Transverse colon (tissue), 4 donors: ENCODE measurements around the gene INO80D. TPM values are rescaled to one million over a fixed set of nuclear protein-coding genes. Genes with fewer than 3 reads are reported as not detected.

Source experiments
- DNase-seq: peaks from one replicate; pipeline ENCODE4 v3.0.0-alpha.2; 2019
- H3K27ac ChIP-seq, 4 donors: fragments of 200-600 bp; sonication (generic); 2 replicates each; pipeline ENCODE4 v1.5.1; 2016 to 2018; ENCODE audit warnings: inconsistent platforms in 4 of 4
- H3K27me3 ChIP-seq: fragments of 200-600 bp; sonication (generic); 2 replicates; pipeline ENCODE4 v1.5.1; 2017; ENCODE audit warnings: inconsistent platforms
- H3K36me3 ChIP-seq, 4 donors: fragments of 200-600 bp; sonication (generic); 2 replicates each; pipeline ENCODE4 v1.5.1; 2017 to 2019; ENCODE audit warnings: inconsistent platforms in 4 of 4
- H3K4me1 ChIP-seq, 4 donors: fragments of 200-600 bp; sonication (generic); 2 replicates each; pipeline ENCODE4 v1.5.1; 2017 to 2020; ENCODE audit warnings: inconsistent platforms in 4 of 4
- H3K4me3 ChIP-seq, 4 donors: fragments of 200-600 bp; sonication (generic); 1 replicate in 1 of 4; 2 replicates in 3 of 4; pipeline versions ENCODE4 v1.5.1 to v1.6.1; 2017 to 2019; ENCODE audit warnings: inconsistent platforms in 4 of 4
- H3K9me3 ChIP-seq, 2 donors: fragments of 200-600 bp; sonication (generic); 2 replicates each; pipeline ENCODE4 v1.5.1; 2017 to 2019; ENCODE audit warnings: inconsistent platforms in 2 of 2
- EP300 ChIP-seq: sonication (generic); formaldehyde crosslinking; IDR thresholded peaks from one replicate; pipeline ENCODE4 v1.6.1; 2017; ENCODE audit warnings: antibody characterized with exemption, low read depth
- POLR2A ChIP-seq: fragments of 450-650 bp; IDR thresholded peaks from one replicate; pipeline ENCODE4 v1.6.1; 2016; ENCODE audit warnings: antibody characterized with exemption, mild to moderate bottlenecking, moderate library complexity
- POLR2AphosphoS5 ChIP-seq, 3 donors: sonication (generic); formaldehyde crosslinking; IDR thresholded peaks; one replicate each; pipeline ENCODE4 v1.6.1; 2016; ENCODE audit warnings: antibody characterized with exemption in 3 of 3
- WGBS, 2 donors: methylation state at CpG; one replicate each; pipeline ENCODE4 v1.1.5; 2018; ENCODE audit warnings: low coverage in 1 of 2; 5-methylcytosine and 5-hydroxymethylcytosine counted together
- in situ Hi-C, 4 donors: fragments of 200-750 bp; cut with MboI; loops; one replicate each; pipeline versions ENCODE4 v1.15.0 to v1.15.1; 2017; ENCODE audit warnings: low sequenced_read_pairs in 3 of 4, low pct_ligation_motif_present in 1 of 4, low pct_unique_long_range_greater_than_20kb in 1 of 4
- intact Hi-C: fragments of 100-400 bp; cut with DNase I; formaldehyde crosslinking; loops from one replicate; pipeline ENCODE4 v1.15.1; 2023; ENCODE audit warnings: low total_unique reads
- total RNA-seq, 4 donors: library from RNA; depleted of rRNA; stranded (reverse); fragments of >200 nt; gene quantifications; one replicate each; pipeline ENCODE4 v1.1.0, GENCODE V29; 2016
- TF ChIP-seq, protein P1 (sequence below), 5 experiments: fragments of 200-600 bp in 3 of 5; fragments of 450-650 bp in 2 of 5; sonication (generic) in 3 of 5; IDR thresholded peaks; 1 replicate in 2 of 5; 2 replicates in 3 of 5; pipeline ENCODE4 v1.5.1; 2016 to 2017; ENCODE audit warnings: antibody characterized with exemption in 5 of 5, inconsistent platforms in 3 of 5, mild to moderate bottlenecking in 2 of 5, moderate library complexity in 1 of 5

INO80D gene
- total RNA-seq, 4 donors from 2014 or later = 22.9 to 46.8 (median 31.2) TPM

GRCh38 chr2:205948883-205949282 is 137.1 kb downstream of the INO80D start:
- DNase-seq = no peak
- WGBS, 2 donors = 80 to 90% methylated on average over 2 to 7 of the region's 7 CpGs
- Histone ChIP-seq H3K27ac (no peak overlapping the region), H3K36me3 (no peaks in the 10 kb centered on the region), H3K4me1 (peaks cover 0 to 14% (median 0%) of the 10 kb centered on the region in 4 donors), H3K27me3 (no peaks in the 10 kb centered on the region), H3K4me3 (no peak overlapping the region), H3K9me3 (no peaks in the 10 kb centered on the region)
- in situ Hi-C loops (loop anchor here in 1 of 4 donors (25.0 kb wide), 1 partner anchor 1637 kb away; no protein-coding TSS in a partner anchor), intact Hi-C loops (no loop called here)
- no peak for TF ChIP-seq EP300
- TF ChIP-seq POLR2A = no peak
- TF ChIP-seq POLR2AphosphoS5 (IDR thresholded peaks at IDR 0.05) = no peak
- TF ChIP-seq, protein P1, sequence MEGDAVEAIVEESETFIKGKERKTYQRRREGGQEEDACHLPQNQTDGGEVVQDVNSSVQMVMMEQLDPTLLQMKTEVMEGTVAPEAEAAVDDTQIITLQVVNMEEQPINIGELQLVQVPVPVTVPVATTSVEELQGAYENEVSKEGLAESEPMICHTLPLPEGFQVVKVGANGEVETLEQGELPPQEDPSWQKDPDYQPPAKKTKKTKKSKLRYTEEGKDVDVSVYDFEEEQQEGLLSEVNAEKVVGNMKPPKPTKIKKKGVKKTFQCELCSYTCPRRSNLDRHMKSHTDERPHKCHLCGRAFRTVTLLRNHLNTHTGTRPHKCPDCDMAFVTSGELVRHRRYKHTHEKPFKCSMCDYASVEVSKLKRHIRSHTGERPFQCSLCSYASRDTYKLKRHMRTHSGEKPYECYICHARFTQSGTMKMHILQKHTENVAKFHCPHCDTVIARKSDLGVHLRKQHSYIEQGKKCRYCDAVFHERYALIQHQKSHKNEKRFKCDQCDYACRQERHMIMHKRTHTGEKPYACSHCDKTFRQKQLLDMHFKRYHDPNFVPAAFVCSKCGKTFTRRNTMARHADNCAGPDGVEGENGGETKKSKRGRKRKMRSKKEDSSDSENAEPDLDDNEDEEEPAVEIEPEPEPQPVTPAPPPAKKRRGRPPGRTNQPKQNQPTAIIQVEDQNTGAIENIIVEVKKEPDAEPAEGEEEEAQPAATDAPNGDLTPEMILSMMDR (IDR thresholded peaks at IDR 0.05) = no peak

GRCh38 chr2:205948496-205948837 is 137.5 kb downstream of the INO80D start:
- H3K27ac ChIP-seq = no peak overlapping the region
- TF ChIP-seq EP300 (no peak), POLR2AphosphoS5 (IDR thresholded peaks at IDR 0.05) (no peak), POLR2A (no peak)
- TF ChIP-seq, protein P1 (IDR thresholded peaks at IDR 0.05) = no peak
- H3K27me3 ChIP-seq = no peaks in the 10 kb centered on the region
- intact Hi-C loops (no loop called here), in situ Hi-C loops (loop anchor here in 1 of 4 donors (25.0 kb wide), 1 partner anchor 1636 kb away; no protein-coding TSS in a partner anchor)
- no peak for DNase-seq
- H3K36me3 ChIP-seq = no peaks in the 10 kb centered on the region
- H3K4me3 ChIP-seq = no peak overlapping the region
- 90% methylated on average over 5 of the region's 5 CpGs; no CpG with 5 or more reads in 1 of the 2 donors for WGBS, 2 donors
- H3K4me1 ChIP-seq = peaks cover 0 to 14% (median 0%) of the 10 kb centered on the region in 4 donors
- H3K9me3 ChIP-seq = no peaks in the 10 kb centered on the region

DNA sequence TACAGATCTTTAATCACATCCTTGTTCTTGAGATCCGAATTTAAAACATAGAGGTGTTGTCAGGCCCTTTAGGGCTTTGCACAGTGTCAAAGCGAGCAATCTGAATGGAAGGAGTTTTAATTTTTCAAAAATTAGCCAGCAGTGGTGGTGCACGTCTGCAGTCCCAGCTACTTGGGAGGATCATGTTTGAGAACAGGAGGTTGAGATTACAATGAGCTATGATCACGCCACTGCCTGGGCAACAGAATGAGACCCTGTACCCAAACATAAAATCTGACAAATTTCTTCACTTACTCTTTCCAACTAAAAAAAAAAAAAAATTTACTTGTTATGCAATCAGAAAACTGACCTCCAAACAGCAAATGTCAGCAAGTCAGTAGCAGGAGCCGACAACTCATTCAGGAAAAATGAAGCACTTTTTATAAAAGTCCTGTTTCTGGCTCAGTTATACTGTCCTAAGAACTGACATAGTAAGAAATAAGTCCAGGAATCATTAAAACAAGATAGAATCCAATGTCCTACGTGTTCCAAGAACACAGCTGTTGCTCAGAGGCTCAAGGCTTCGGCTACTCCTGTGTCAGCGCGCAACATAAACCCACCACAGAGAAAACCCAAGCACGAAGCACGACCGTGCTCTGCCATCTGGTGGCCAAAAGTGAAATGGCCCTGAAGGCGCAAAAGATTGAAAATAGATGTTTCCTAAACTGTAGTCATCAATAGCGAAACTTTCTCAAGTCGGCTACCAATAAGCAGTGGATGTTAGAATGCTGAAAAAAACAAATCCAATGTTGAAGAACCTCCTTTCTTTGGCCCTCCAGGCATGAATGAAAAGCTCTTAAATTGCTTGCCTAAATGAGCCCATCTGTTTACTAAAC is 138.1 kb downstream of the INO80D start:
- H3K4me3 ChIP-seq = peak overlapping the region in 1 of 4 donors; percentile 5
- in situ Hi-C loops (loop anchor here in 1 of 4 donors (25.0 kb wide), 1 partner anchor 1636 kb away; no protein-coding TSS in a partner anchor), intact Hi-C loops (no loop called here)
- no peaks in the 10 kb centered on the region for H3K36me3 ChIP-seq
- peak; percentile 68 for DNase-seq
- H3K9me3 ChIP-seq = no peaks in the 10 kb centered on the region
- TF ChIP-seq EP300 (no peak), POLR2AphosphoS5 (IDR thresholded peaks at IDR 0.05) (peak in 2 of 3 donors; percentile 25 to 27)
- TF ChIP-seq, protein P1 (IDR thresholded peaks at IDR 0.05) = peak; percentile 89 to 95 (median 93)
- H3K27me3 ChIP-seq = no peaks in the 10 kb centered on the region
- peaks cover 0 to 14% (median 0%) of the 10 kb centered on the region in 4 donors for H3K4me1 ChIP-seq
- WGBS, 2 donors = 22 to 54% methylated on average over 8 to 15 of the region's 15 CpGs
- H3K27ac ChIP-seq = peak overlapping the region in 3 of 4 donors; percentile 12 to 47 (median 32)

GRCh38 chr2:205946226-205946625 is 139.7 kb downstream of the INO80D start:
- H3K36me3 ChIP-seq = no peaks in the 10 kb centered on the region
- in situ Hi-C loops (loop anchor here in 1 of 4 donors (25.0 kb wide), 1 partner anchor 1634 kb away; no protein-coding TSS in a partner anchor), intact Hi-C loops (no loop called here)
- WGBS, 2 donors = 77 to 84% methylated on average over 3 to 7 of the region's 7 CpGs
- H3K9me3 ChIP-seq = no peaks in the 10 kb centered on the region
- no peak for DNase-seq
- no peak overlapping the region for H3K4me3 ChIP-seq
- no peaks in the 10 kb centered on the region for H3K27me3 ChIP-seq
- no peak overlapping the region for H3K27ac ChIP-seq
- TF ChIP-seq, protein P1 (IDR thresholded peaks at IDR 0.05) = no peak
- TF ChIP-seq POLR2A (no peak), POLR2AphosphoS5 (IDR thresholded peaks at IDR 0.05) (no peak), EP300 (no peak)
- peaks cover 0 to 14% (median 0%) of the 10 kb centered on the region in 4 donors for H3K4me1 ChIP-seq
